HG02981 (cell line): ENCODE data around the gene GSTCD.
"Not testable (repeated sequence)": the region's sequence is repeated elsewhere in the genome, so short reads cannot be mapped to it uniquely, and the experiment has no call there.

Experiments used
- ATAC-seq: cut with Tn5 transposase; IDR thresholded peaks from one replicate; pipeline ENCODE4 v1.9.1; 2021; ENCODE audit warnings: mild to moderate bottlenecking, moderate library complexity; ENCODE audit not compliant: unreplicated experiment

GSTCD gene

GRCh38 chr4:105708181-105709080 lies at the start of gene GSTCD, which contains the start of gene INTS12:
TSS of gene GSTCD (plus strand) at chr4:105708784. CDS start at chr4:105717614, 8,830 bp downstream.
TSS of gene INTS12 (minus strand) at chr4:105708689. CDS start at chr4:105700005, 8,684 bp downstream.
- peak; percentile 78 for ATAC-seq

- no peak for ATAC-seq
Measured at GRCh38 chr4:105659190-105659589, 49.4 kb upstream of the GSTCD start.

- no peak for ATAC-seq
Measured at GRCh38 chr4:105661028-105661427, 47.6 kb upstream of the GSTCD start.

DNA sequence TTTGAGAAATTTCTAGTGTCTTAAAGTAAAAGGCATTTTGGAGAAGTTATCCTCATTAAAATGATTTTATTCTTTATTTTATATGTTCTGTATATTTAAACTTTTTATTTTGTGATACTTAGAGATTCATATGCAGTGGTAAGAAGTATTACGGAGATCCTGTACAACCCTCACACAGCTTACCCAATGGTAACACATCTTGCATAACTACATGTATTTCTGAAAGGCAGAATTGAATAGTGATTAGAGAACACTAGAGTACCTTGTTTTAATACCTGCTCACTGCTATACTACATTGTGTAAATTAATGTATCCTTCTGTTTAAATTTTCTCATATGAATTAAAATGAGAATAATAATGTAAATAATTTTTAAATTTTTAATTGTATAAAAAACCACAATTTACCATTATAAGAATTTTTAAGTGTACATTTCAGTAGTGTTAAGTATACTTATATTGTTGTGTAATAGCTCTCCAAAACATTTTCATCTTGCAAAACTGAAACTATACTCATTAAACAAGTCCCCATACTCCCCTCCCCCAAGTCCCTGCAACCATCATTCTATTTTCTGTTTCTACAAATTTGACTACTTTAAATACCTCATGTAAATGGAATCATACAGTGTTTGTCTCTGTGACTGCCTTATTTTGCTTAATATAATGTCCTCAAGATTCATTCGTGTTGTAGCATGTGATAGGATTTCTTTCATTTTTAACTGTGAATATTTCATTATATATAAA lies 45.5 kb upstream of the GSTCD start:
- no peak for ATAC-seq

DNA sequence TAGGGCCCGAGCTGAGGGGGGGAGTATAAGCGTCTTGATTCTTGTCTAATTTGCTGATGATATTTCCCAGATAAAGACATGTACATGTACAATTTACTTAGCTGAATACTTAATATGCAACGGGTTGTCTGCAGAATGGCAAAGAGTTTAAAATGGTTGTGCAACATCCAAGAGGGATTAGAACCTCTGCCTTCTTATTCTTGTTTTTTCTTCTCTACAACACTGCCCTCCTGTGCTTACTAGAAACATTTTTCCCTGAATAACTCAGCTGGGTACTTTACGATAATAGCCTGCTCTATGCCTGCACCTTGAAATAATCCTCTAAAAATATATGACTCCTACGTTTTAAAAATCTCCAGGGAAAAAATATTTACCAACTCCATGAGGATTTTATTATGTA lies 41.9 kb upstream of the GSTCD start:
- no peak for ATAC-seq

- ATAC-seq, result no peak
Measured at GRCh38 chr4:105670684-105671083, 37.9 kb upstream of the GSTCD start.

- no peak for ATAC-seq
Measured at GRCh38 chr4:105671301-105671700, 37.3 kb upstream of the GSTCD start.

- no peak for ATAC-seq
Measured at GRCh38 chr4:105674011-105674410, 34.6 kb upstream of the GSTCD start.

DNA sequence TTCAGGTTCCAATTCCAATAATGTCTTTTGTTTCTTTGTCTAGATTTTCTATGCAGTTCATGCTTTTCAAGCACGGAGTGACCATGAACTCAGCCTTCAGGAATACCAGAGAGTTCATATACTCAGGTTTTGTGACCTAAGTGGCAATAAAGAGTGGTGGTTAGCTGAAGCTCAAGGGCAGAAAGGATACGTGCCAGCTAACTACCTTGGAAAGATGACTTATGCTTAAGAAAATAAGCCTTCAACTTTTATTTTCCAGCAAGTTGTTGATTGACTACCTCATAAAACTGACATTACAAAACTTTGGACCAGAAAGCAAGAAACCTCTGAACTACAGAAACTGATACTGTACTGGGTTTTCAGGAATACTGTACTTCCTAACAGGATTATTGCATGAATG lies 30.9 kb upstream of the GSTCD start:
- no peak for ATAC-seq

- ATAC-seq, result no peak
Measured at GRCh38 chr4:105679186-105679585, 29.4 kb upstream of the GSTCD start.

GRCh38 chr4:105683038-105683437 lies 25.5 kb upstream of the GSTCD start:
- ATAC-seq, result no peak

DNA sequence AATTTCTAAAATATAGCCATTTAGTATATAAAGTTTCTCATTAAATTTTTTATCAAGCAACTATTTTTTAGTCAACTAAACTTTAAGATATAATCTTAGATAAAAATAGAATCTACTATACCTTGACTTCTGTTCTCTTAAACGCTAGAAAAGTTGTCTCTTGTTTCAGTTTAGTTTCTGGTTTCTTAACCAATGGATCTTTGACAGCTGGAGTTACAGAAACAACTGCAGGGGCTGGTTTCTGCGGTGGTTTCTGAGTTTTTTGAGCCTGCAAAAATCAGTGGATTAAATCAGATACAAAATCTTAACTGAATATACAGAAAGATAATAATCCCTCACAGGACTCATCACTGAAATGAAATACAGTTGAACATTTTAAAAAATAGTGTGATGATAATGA lies 22.0 kb upstream of the GSTCD start:
- ATAC-seq, result no peak

GRCh38 chr4:105694812-105695211 lies 13.8 kb upstream of the GSTCD start:
- ATAC-seq, result not testable (repeated sequence)

- not testable (repeated sequence) for ATAC-seq
Measured at GRCh38 chr4:105695832-105696231, 12.8 kb upstream of the GSTCD start.

DNA sequence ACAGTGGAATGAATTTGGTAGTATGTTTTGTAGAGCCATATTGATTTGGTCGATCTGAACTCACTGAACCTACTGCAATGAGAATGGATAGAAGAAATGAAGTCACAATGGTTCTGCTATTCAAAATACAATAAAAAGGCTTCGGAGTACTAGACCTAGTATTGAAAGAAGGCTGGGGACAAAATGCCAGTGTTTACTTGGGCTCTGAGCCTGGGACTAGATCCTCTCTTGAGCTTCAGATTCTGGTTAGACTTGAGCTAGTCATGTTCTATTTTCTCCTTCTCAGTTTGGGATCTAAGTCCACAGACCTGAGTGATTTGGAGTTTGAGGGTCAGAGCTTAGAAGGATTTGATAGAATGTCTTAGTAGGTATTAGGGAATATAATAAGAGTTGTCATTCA lies 10.0 kb upstream of the GSTCD start:
- no peak for ATAC-seq

GRCh38 chr4:105707782-105708180 lies 803 bp upstream of the GSTCD start:
- ATAC-seq, result no peak

DNA sequence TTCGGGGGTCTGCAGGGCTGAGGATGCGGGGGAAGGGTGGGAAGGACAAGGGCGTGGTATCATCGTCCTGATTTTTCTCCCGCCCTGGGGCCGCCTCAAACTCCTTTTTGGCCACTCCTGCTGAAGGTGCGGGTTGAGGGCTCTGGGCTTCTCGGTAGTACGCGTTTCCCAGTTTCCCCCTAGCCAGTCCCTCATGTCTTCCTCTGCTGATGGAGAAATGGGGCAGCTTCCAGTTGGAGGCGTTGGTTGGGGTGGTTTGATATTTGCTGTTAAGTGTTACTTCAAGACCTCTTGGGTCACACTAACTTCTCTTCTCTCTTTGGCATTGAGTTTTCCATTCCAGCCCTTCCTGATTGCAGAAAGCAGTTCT lies 482 bp downstream of the GSTCD start:
- ATAC-seq, result peak; percentile 23

DNA sequence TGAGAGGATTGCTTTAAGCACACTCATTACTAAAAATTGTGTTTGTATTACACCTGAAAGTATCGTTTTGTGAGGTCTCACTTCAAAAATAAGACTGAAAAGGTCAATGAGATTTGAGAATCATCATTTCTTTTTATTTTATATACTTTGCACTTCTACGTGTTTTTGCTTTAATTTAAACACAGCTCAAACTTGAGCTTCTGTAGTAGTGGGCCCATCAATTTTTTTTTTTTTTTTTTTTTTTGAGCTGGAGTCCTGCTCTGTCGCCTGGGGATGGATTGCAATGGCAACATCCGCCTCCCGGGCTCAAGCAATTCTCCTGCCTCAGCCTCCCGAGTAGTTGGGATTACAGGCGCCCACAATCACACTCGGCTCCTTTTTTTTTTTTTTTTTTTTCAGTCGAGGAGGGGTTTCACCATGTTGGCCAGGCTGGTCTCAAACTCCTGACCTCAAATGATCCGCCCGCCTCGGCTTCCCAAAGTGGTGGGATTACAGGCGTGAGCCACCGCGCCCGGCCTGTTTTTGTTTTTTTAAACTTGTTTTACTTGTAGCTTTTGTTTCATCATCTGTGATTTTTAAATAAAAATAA lies 1.5 kb downstream of the GSTCD start:
- ATAC-seq, result no peak

DNA sequence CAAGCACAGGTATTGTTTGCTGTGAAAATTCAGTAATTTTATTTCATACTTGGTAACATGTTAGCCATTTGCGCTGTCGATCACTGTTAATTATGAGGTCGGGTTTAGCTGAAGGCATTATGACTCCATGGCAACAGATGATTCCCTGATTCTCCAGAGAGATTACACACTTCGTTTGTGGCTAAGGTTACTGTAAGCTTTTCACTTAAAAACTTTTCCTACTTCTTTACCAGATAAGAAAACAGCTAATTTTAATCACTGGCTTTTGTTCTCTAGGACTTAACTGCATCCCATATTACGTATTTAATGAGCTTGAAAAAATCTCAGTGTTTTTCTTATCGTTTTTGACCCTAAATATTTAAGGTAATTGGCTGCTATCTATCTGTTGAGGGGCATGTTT lies 2.1 kb downstream of the GSTCD start:
- ATAC-seq, result no peak

DNA sequence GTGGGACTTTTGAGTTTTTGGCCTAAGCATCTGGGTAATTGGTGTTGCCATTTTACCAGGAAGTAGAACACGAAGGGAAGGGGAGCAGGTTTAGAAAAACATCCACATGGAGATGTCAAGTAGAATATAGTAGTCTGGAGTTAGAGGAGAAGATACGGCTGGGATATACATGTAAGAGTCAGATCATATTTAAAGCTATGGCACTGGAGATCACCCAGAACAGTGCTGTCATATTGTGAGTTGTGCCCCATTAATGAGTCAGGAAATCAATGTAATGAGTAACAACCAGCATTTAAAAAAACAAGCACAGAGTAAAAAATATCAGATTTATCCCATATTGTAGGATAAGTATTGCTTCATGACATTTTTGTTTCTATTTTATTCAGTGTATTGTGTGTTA lies 4.2 kb downstream of the GSTCD start:
- no peak for ATAC-seq

GRCh38 chr4:105714071-105714521 lies 5.5 kb downstream of the GSTCD start:
- peak; percentile 64 for ATAC-seq

- no peak for ATAC-seq
Measured at GRCh38 chr4:105714932-105715331, 6.3 kb downstream of the GSTCD start.
